ENCODE data around the gene NFU1.

DNA sequence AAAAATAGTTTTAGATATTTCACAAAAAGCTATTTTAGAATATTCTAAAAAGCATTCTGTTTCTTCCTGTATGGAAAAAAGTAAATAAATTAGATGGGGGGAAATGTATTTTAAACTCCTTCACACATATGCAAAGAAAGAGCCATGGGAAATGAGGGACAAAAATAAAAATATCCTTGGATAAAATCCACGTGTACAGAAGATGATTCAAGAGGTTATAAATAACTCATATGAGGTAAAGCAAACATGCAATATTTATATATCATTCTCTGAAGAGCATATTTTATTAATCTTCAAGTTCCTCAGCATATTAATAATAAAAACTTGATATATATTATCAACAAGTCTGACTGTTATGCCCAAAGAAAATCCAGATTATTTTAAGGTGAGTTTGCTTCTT is 41.4 kb downstream of the NFU1 start:
- TF ChIP-seq, protein P1, sequence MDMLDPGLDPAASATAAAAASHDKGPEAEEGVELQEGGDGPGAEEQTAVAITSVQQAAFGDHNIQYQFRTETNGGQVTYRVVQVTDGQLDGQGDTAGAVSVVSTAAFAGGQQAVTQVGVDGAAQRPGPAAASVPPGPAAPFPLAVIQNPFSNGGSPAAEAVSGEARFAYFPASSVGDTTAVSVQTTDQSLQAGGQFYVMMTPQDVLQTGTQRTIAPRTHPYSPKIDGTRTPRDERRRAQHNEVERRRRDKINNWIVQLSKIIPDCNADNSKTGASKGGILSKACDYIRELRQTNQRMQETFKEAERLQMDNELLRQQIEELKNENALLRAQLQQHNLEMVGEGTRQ (IDR thresholded peaks at IDR 0.05; ENCODE audit: low read length) = no peak
- no peak for TF ChIP-seq SUZ12 (IDR thresholded peaks at IDR 0.05; ENCODE audit: low read length)
- TF ChIP-seq EP300 (IDR thresholded peaks at IDR 0.05; ENCODE audit: borderline replicate concordance in 1 of 2, low read depth in 2 of 2, low read length in 2 of 2) = no peak
- TF ChIP-seq, protein P2, sequence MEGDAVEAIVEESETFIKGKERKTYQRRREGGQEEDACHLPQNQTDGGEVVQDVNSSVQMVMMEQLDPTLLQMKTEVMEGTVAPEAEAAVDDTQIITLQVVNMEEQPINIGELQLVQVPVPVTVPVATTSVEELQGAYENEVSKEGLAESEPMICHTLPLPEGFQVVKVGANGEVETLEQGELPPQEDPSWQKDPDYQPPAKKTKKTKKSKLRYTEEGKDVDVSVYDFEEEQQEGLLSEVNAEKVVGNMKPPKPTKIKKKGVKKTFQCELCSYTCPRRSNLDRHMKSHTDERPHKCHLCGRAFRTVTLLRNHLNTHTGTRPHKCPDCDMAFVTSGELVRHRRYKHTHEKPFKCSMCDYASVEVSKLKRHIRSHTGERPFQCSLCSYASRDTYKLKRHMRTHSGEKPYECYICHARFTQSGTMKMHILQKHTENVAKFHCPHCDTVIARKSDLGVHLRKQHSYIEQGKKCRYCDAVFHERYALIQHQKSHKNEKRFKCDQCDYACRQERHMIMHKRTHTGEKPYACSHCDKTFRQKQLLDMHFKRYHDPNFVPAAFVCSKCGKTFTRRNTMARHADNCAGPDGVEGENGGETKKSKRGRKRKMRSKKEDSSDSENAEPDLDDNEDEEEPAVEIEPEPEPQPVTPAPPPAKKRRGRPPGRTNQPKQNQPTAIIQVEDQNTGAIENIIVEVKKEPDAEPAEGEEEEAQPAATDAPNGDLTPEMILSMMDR (IDR thresholded peaks at IDR 0.05; ENCODE audit: control extremely low read depth in 1 of 3, insufficient read depth in 1 of 3, low read depth in 1 of 3, low read length in 3 of 3) = no peak
- TF ChIP-seq POLR2A (IDR thresholded peaks at IDR 0.05; ENCODE audit: control extremely low read depth in 1 of 2, low read depth in 2 of 2, low read length in 2 of 2) = no peak
- TF ChIP-seq ZNF274 (IDR thresholded peaks at IDR 0.05; ENCODE audit: borderline replicate concordance, extremely low read depth, low read length) = no peak
- TF ChIP-seq PHF8 (conservative IDR thresholded peaks at IDR 0.05; ENCODE audit: low read depth, low read length) = no peak
- no peak for TF ChIP-seq SP1 (IDR thresholded peaks at IDR 0.05; ENCODE audit: low read depth, low read length)
- no peak for TF ChIP-seq TCF12 (IDR thresholded peaks at IDR 0.05; ENCODE audit: low read depth, low read length)
- TF ChIP-seq BACH1 (IDR thresholded peaks at IDR 0.05; ENCODE audit: low read length) = no peak
- no peak for TF ChIP-seq GABPA (IDR thresholded peaks at IDR 0.05; ENCODE audit: borderline replicate concordance, insufficient read depth, low read length)
- no peak for TF ChIP-seq SP4 (IDR thresholded peaks at IDR 0.05; ENCODE audit: low read length)
- no peak for TF ChIP-seq EGR1 (IDR thresholded peaks at IDR 0.05; ENCODE audit: borderline replicate concordance, low read depth, low read length)
- TF ChIP-seq EZH2 (IDR thresholded peaks at IDR 0.05; ENCODE audit: low read depth, low read length, severe bottlenecking) = no peak
